OCI-LY7 (cell line): ENCODE data around the gene SPDYE2B.
"Not testable (repeated sequence)": the region's sequence is repeated elsewhere in the genome, so short reads cannot be mapped to it uniquely, and the experiment has no call there.

Source experiments
- CTCF ChIP-seq: fragments of 200-600 bp; sonication (generic); conservative IDR thresholded peaks from 2 replicates; pipeline ENCODE4 v1.5.1; 2014; ENCODE audit warnings: mild to moderate bottlenecking, antibody characterized with exemption, low read length, moderate library complexity, mixed read lengths
- EZH2phosphoT487 ChIP-seq: fragments of 200-600 bp; sonication (generic); IDR thresholded peaks from 2 replicates; pipeline ENCODE4 v1.6.1; 2018; ENCODE audit warnings: low read depth, borderline replicate concordance, mild to moderate bottlenecking, mixed run types, antibody characterized with exemption, low read length, moderate library complexity, mixed read lengths

- TF ChIP-seq CTCF, EZH2phosphoT487: not testable (repeated sequence)
Observed at GRCh38 chr7:102671956-102672307, 21.8 kb downstream of the SPDYE2B start.
